SK-N-SH treated with all-trans-retinoic acid at 6 μM for 48 hours (cell line): ENCODE data around the gene CHMP1A.

ENCODE experiments used
- ATAC-seq: fragments of 200-7000 bp; cut with Tn5 transposase; 3 replicates; pipeline ENCODE4 v1.9.1; 2020; ENCODE audit warnings: mild to moderate bottlenecking, moderate library complexity
- ARNTL ChIP-seq: fragments of 450-650 bp; formaldehyde crosslinking; IDR thresholded peaks from 2 replicates; pipeline ENCODE4 v1.5.0; 2020; ENCODE audit warnings: low read depth, mild to moderate bottlenecking, moderate library complexity, borderline replicate concordance
- BACH2 ChIP-seq: fragments of 250-450 bp; sonication (Bioruptor Pico); IDR thresholded peaks from 2 replicates; pipeline ENCODE4 v1.9.0; 2021; ENCODE audit warnings: mild to moderate bottlenecking, borderline replicate concordance
- CREB5 ChIP-seq: fragments of 250-450 bp; sonication (Bioruptor Pico); IDR thresholded peaks from 2 replicates; pipeline ENCODE4 v1.5.1; 2020; ENCODE audit warnings: low read depth, mild to moderate bottlenecking, moderate library complexity
- CSDC2 ChIP-seq: fragments of 250-450 bp; sonication (Bioruptor Pico); IDR thresholded peaks from 2 replicates; pipeline ENCODE4 v1.5.0; 2020; ENCODE audit warnings: mild to moderate bottlenecking, moderate library complexity
- ESRRG ChIP-seq: fragments of 250-450 bp; sonication (Bioruptor Pico); IDR thresholded peaks from 2 replicates; pipeline ENCODE4 v1.6.1; 2021; ENCODE audit warnings: mild to moderate bottlenecking
- GLIS3 ChIP-seq: fragments of 250-450 bp; sonication (Bioruptor Pico); IDR thresholded peaks from 2 replicates; pipeline ENCODE4 v1.5.0; 2020; ENCODE audit warnings: mild to moderate bottlenecking, moderate library complexity
- ISL1 ChIP-seq: fragments of 250-450 bp; sonication (Bioruptor Pico); IDR thresholded peaks from 2 replicates; pipeline ENCODE4 v2.1.2; 2022; ENCODE audit warnings: mild to moderate bottlenecking, moderate library complexity
- POU6F1 ChIP-seq: fragments of 250-450 bp; sonication (Bioruptor Pico); IDR thresholded peaks from 2 replicates; pipeline ENCODE4 v1.8.0; 2021; ENCODE audit warnings: low read depth, mild to moderate bottlenecking, moderate library complexity, borderline replicate concordance
- PPARA ChIP-seq: fragments of 250-450 bp; sonication (Bioruptor Pico); IDR thresholded peaks from 2 replicates; pipeline ENCODE4 v1.5.0; 2020; ENCODE audit warnings: mild to moderate bottlenecking, borderline replicate concordance
- RARB ChIP-seq: fragments of 250-450 bp; sonication (Bioruptor Pico); IDR thresholded peaks from 2 replicates; pipeline ENCODE4 v1.8.0; 2021; ENCODE audit warnings: mild to moderate bottlenecking, moderate library complexity
- TOX ChIP-seq: fragments of 250-450 bp; sonication (Bioruptor Pico); IDR thresholded peaks from 2 replicates; pipeline ENCODE4 v1.8.0; 2021; ENCODE audit warnings: mild to moderate bottlenecking, moderate library complexity, borderline replicate concordance
- TSHZ2 ChIP-seq: fragments of 250-450 bp; sonication (Bioruptor Pico); IDR thresholded peaks from 2 replicates; pipeline ENCODE4 v1.5.0; 2020; ENCODE audit warnings: mild to moderate bottlenecking, moderate library complexity
- ZFP3 ChIP-seq: fragments of 250-450 bp; sonication (Bioruptor Pico); IDR thresholded peaks from 2 replicates; pipeline ENCODE4 v1.5.0; 2020; ENCODE audit warnings: mild to moderate bottlenecking, moderate library complexity
- ZFP30 ChIP-seq: fragments of 450-650 bp; formaldehyde crosslinking; IDR thresholded peaks from 2 replicates; pipeline ENCODE4 v1.5.0; 2022; ENCODE audit warnings: mild to moderate bottlenecking, moderate library complexity
- ZNF565 ChIP-seq: fragments of 450-650 bp; formaldehyde crosslinking; conservative IDR thresholded peaks from 2 replicates; pipeline ENCODE4 v1.5.0; 2020; ENCODE audit warnings: low read depth, mild to moderate bottlenecking, moderate library complexity
- ZNF70 ChIP-seq: fragments of 450-650 bp; formaldehyde crosslinking; IDR thresholded peaks from 2 replicates; pipeline ENCODE4 v1.5.0; 2020; ENCODE audit warnings: mild to moderate bottlenecking, moderate library complexity
- ZNF8 ChIP-seq: fragments of 450-650 bp; formaldehyde crosslinking; IDR thresholded peaks from 2 replicates; pipeline ENCODE4 v1.5.0; 2020; ENCODE audit warnings: mild to moderate bottlenecking, moderate library complexity

The CHMP1A gene

DNA sequence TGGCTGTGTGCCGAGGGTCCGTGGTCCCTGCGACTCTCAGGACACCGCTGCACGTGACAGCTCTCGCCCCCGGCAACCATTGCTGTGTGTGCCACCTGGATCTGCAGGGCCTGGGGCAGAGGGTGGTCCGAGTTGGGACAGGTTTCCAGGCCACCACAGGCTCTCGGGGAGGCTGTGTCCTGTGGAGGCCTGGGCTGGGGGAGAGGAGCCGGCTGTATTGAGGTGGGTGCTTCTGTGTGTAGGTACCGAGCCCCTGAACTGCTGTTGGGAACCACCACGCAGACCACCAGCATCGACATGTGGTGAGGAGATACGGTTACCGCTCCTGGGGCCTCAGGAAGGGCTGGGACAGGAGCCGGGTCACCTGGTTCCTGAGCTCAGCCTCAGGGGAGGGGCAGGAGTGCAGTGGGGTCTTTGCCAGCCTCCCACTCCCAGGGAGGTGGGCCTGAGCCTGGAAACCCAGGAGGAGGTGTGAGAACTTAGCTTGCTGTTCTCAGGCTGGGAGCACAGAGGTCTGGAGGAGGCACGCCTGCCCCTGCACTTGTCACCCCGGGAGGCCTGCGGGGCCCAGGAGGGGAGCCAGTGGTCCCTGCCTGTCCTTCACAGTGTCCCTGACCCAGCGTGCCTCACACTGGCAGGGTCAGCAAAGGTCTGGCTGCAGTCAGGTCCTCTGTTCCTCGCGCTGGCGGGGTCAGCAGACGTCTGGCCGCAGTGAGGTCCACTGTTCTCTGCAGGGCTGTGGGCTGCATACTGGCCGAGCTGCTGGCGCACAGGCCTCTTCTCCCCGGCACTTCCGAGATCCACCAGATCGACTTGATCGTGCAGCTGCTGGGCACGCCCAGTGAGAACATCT lies 36.6 kb upstream of the CHMP1A start:
- TF ChIP-seq TOX (CRISPR knock-in tag) (no peak), PPARA (CRISPR knock-in tag) (no peak), ESRRG (CRISPR knock-in tag) (no peak), POU6F1 (CRISPR knock-in tag) (no peak), ZFP30 (no peak), TSHZ2 (no peak), ZNF70 (no peak), ZNF565 (CRISPR knock-in tag) (no peak), GLIS3 (CRISPR knock-in tag) (no peak), BACH2 (CRISPR knock-in tag) (no peak), ARNTL (CRISPR knock-in tag) (no peak), CSDC2 (CRISPR knock-in tag) (no peak)
- no peak for ATAC-seq

DNA sequence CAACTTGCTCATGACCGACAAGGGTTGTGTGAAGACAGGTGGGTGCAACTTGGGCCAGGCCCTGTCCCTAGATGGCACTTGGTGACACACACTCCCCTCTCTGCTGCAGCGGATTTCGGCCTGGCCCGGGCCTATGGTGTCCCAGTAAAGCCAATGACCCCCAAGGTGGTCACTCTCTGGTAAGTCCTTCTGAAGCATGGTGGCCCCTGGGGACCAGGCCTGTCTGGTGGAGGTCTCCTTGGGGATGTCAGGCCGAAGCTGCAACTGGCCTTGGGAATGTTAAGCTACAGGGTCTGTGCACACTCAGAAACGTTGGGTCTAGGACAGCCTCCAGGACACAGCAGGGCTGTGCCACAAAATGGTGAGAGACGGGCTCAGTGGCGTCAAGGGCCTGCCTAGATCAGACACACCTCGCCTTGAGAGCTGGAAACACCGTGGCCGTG lies 35.8 kb upstream of the CHMP1A start:
- ATAC-seq: no peak
- no peak for TF ChIP-seq ARNTL (CRISPR knock-in tag)

- no peak for ATAC-seq
- TF ChIP-seq TSHZ2 (no peak), ISL1 (CRISPR knock-in tag) (no peak), ZFP3 (CRISPR knock-in tag) (no peak), CSDC2 (CRISPR knock-in tag) (no peak), ZNF8 (CRISPR knock-in tag) (no peak), RARB (CRISPR knock-in tag) (no peak), CREB5 (CRISPR knock-in tag) (no peak)
Observed at GRCh38 chr16:89691986-89692569, 34.6 kb upstream of the CHMP1A start.

DNA sequence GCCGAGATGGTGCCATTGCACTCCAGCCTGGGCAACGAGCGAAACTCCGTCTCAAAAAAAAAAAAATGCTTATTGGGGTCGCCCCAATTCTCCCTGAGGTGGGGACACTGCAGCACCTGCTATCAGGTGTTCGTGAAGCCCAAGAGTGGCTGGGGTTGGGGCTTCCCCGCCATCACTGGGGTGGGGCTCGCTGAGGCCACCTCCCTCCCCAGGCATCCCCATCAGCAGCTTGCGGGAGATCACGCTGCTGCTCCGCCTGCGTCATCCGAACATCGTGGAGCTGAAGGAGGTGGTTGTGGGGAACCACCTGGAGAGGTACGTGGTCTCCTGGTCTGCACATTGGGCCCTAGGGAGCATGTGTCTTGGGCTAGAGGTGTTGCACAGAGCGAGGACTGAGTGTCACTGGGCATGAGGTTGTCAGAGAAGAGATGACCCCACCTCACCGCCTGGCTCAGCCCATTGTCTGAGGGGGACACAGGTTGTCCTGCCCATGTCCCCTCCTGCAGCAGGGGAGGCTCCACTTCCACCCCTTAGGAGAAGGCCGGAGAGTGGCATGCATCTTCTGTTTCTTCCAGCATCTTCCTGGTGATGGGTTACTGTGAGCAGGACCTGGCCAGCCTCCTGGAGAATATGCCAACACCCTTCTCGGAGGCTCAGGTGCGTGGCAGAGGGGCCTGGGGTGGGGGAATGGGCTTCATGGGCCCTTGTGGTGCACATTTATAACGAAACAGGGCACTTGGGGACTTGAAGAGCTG lies 33.9 kb upstream of the CHMP1A start:
- ATAC-seq: no peak
- TF ChIP-seq RARB (CRISPR knock-in tag): no peak
- TF ChIP-seq TOX (CRISPR knock-in tag): no peak
- TF ChIP-seq ARNTL (CRISPR knock-in tag): no peak
- no peak for TF ChIP-seq ZNF70
- TF ChIP-seq, all 23 proteins: peak for 0
